Endometrium (tissue), 2 donors: ENCODE data around the gene C4orf50.
"Not testable (repeated sequence)": the region's sequence is repeated elsewhere in the genome, so short reads cannot be mapped to it uniquely, and the experiment has no call there.

ENCODE experiments used
- FAIRE-seq: peaks from 2 replicates; lab custom pipeline; 2012; peaks lifted over from hg19 to GRCh38; lab: Jason Lieb, UNC
- donor health status: control.
- donor health status: control.

The C4orf50 gene

DNA sequence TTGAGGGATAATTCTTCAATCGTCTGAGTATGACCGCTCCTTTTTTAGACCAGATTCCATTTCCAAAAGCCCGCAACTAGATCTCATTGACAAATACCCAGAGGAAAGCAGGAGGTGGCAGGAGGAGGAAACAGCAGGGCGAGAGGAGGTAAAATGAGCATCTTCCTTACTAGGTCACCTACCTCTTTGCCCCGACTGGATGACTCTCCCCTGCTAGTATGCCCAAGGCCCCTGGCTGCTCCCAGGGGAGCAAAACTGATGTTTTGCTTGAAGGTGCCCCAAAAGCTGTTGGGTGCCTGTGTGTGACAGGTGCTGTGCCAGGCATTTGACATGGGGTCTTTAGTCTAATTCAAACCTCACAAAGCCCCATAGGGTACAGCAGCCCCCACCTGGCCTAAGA, 48.9 kb downstream of the C4orf50 start:
- no peak for FAIRE-seq

- FAIRE-seq = no peak
Observed at GRCh38 chr4:5968246-5968645, 50.0 kb downstream of the C4orf50 start.

GRCh38 chr4:5967783-5968182, 50.4 kb downstream of the C4orf50 start:
- no peak for FAIRE-seq

DNA sequence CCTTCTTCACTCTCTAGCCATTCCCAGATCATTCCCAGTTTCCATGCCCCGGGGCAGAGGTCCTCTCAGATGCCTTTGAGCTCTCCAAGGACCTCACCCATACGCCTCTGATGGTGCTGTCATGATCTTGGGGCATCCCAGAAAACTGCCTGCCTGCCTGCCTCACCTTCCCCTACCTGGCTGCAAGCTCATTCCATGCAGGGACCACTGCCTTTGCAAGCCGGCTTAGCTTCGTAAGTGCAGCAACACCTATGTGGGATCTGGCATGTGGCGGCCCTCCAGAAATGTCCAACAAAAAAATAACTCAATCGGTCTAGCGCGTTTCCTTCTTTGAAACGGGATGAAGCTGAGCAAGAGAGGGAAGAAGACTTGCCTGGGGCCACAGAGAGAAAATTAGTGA, 53.0 kb downstream of the C4orf50 start:
- no peak for FAIRE-seq

DNA sequence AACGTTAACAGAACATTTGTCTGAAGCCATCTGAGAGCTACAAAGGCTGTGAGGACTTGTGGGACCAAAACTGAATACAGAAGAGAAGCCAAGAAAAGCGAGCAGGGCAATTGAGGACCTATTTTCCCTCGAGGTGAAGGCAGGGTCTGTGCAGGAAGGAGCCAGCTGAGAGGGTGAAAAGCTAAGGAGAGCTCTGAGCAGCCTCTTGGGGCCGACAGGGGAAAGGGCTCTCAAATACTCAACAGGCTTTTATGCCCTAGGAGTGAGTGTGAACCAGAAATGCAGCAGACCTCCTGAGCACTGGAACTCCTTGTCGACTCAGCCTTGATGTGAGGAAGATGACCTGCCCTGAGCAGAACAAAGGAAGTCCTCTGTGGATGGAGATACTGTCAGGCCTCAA, 54.2 kb downstream of the C4orf50 start:
- no peak for FAIRE-seq

DNA sequence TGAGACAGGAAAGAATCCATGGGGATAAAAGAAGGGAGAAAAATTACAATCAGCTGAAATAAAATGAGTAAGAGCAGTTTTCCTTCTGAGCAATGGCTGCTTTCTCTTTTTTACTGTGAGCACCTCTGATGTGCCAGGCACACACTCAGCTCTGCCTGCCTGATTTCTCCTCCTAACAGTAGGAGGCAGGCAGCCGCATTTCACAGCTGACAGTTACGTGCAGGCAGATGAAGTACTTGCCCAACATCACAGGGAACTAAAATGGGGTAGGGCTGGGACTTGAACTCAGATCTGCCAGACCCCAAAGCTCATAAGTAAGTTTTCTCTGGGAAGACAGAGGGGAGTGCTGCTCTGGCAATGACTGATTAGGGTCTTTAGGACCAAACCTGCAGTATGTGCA, 54.6 kb downstream of the C4orf50 start:
- no peak for FAIRE-seq

DNA sequence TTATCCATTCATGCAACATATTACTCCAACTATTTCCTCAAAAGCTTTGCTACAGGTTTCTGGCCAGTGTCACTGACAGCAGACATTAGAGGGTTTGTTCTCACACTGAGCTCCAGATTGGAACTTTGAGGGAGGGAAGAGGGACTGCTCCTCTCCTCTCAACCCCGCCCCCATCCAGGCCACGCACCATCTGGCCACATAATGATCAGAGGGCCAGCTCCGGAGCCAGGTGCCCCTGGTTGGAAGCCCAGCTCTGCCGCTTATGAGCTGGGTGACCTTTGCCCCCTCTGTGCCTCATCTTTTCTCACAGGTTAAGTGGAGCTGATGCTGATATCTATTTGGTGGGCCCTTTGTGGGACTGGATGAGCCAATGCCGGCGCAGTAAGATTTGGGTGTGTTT, 55.8 kb downstream of the C4orf50 start:
- no peak for FAIRE-seq

DNA sequence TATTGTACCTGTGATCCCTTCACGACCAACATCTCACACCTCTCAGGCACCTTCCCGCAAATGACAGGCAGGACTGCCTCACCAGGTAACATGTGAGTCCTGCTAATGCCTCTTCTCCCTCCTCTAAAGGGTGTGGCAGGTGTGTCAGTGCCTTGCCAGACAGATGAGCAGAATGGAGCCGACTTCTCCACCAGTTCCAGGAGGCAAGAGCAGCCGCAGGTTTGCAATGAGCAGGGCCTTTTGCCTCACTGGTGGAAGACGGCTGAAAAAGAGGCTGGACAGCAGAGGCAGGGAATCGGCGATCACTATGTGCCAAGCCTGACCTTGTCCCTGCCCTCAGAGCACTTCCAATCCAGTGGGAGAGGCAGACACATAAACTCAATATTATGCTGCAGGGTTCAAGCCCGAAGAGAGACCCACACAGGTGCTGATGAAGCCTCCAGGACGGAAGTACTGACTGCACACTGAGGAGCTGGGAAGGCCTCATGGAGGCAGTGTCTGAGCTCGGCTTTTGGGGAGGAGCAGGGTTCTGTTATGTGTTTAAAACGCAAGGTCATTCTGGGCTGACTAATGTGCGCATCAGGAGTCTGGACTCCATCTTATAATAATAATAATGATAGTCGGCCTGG, 57.9 kb downstream of the C4orf50 start:
- FAIRE-seq = no peak

- FAIRE-seq = no peak
Observed at GRCh38 chr4:5959211-5959982, 58.8 kb downstream of the C4orf50 start.

DNA sequence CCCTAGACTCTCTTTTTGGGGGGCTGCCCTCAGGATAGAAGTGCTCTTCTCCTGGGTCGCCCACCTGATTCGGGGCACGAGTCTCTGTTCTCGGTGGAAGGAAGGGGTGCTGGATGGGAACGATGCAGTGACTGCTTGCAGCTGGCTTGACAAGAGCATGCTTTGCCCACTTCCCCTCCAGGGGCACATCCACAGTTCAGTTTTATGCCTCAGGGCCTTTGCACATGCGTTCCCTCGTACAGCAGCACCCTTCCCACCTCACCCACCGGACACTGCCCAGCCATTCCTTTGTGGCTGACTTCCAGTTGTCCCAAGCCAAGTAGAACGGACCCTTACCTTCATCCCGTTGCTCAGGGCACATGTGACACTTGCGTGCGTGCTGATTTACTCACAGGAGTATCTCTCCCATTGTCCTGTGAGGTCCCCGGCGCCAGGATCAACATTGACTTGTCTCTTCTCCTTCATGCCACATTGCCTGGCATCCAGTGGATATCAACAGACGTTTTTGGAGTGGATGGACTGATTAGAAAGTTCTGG, 60.0 kb downstream of the C4orf50 start:
- FAIRE-seq = no peak

GRCh38 chr4:5957076-5957475, 61.2 kb downstream of the C4orf50 start:
- no peak for FAIRE-seq

DNA sequence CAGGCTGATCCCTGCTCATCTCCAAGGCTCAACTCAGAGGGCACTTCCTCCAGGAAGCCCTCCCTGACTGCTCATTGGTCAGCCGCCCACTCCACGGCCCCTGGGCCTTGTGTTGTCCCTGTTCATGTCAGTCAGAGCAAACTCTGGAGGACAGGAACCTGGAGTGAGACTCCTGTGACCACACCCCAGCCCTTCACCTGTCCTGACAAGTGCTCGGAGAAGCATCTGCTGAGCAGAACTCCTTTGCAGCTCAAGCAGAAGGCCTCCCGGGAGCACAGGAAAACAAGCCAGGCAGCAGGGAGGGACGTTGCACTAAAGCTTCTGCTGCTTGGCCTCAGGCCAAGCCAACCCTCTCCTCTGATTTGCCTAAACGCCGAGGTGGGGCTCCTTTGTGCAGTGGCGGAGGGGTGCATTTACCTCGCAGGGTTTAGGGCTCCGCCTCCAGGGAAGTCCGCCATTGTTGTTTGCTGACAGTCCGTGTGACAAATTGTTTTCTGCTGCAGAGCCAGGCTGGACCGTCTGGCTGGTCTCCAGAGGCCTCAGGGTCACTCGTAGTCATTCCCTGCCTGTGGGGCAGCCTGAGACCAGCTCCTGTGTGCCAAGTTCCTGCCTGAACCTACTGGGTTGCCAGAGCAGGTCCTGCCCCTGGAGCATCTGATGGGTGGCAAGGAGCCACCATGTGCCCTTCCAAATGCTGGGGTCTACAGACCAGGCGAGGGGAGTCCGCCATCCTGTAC, 61.8 kb downstream of the C4orf50 start:
- FAIRE-seq = no peak

DNA sequence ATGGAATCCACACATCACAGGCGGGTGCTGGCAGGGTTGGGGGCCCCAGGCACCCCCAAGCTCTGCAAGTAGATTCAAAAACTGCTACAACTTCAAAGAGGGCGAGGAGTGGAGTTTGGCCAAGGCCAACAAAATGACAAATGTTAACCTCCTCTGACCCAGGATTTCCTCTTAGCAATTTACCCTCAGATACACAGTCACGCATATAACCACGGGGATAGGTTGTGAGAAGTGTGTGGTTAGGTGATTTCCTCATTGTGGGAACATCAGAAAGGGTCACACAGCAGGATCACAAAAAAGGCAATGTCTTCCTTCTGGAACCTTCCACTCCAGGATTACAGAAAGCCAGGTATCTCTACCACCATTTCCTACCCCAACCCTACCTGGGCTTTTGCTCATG, 62.4 kb downstream of the C4orf50 start:
- no peak for FAIRE-seq

DNA sequence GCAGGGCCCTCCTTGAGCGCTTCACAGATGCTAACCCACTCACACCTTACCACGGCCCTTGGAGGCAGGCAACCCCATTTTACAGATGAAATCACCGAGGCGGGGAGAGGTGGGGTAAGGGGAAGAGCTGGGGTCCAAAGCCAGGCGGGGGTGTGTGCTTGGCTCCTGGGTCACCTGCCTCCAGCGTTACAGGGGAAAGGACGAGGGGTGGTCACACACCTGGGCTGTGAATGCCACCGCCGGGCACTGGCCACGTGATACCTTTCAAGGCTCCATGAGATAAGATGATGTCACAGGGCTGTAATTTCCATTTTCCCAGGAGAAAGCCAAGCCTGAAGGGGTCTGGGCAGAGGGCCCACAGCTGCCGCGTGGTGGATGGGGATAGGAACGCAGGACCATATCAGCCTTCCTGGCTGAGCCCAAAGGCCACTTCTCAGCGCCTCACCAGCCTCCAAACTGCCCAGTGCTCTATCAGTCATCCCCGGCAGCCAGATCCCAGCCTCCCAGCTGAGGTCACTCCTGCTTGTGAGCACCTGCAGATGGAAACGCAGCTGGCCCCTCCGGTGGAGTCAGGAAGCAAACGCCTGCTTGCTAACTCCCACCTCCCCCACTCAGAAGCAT, 62.9 kb downstream of the C4orf50 start:
- no peak for FAIRE-seq

GRCh38 chr4:5954056-5954760, 64.0 kb downstream of the C4orf50 start:
- FAIRE-seq = no peak

- no peak for FAIRE-seq
Observed at GRCh38 chr4:5952975-5953951, 65.0 kb downstream of the C4orf50 start.

- FAIRE-seq = no peak
Observed at GRCh38 chr4:5952286-5952974, 65.8 kb downstream of the C4orf50 start.

GRCh38 chr4:5946653-5947052, 71.6 kb downstream of the C4orf50 start:
- not testable (repeated sequence) for FAIRE-seq

- no peak for FAIRE-seq
Observed at GRCh38 chr4:5945936-5946335, 72.3 kb downstream of the C4orf50 start.

- no peak for FAIRE-seq
Observed at GRCh38 chr4:5945171-5945570, 73.1 kb downstream of the C4orf50 start.
